Central memory CD8-positive, alpha-beta T cell (primary cell): Measurements from ENCODE around the gene GAS1.
A peak's percentile ranks its signal among the peaks of the same experiment; 100 is the strongest.

Experiments used
- ATAC-seq: fragments of 150-1000 bp; cut with Tn5 transposase; replicated peaks from 2 replicates; pipeline ENCODE4 v1.10.0; 2022; ENCODE audit warnings: mild to moderate bottlenecking, moderate FRiP score, moderate number of reproducible peaks; ENCODE audit not compliant: poor library complexity, severe bottlenecking; ENCODE audit errors: extremely low read depth
- DNase-seq, 2 donors: peaks; one replicate each; pipeline ENCODE4 v3.0.0; 2021; ENCODE audit warnings: low spot score in 2 of 2
- H3K27ac Mint-ChIP-seq: one replicate; pipeline ENCODE4 v1.8.0; 2022; ENCODE audit warnings: low read depth, mild to moderate bottlenecking, moderate library complexity, mixed read lengths
- H3K27me3 Mint-ChIP-seq: one replicate; pipeline ENCODE4 v1.8.0; 2022; ENCODE audit warnings: mixed read lengths
- H3K36me3 Mint-ChIP-seq: one replicate; pipeline ENCODE4 v1.8.0; 2022; ENCODE audit warnings: mild to moderate bottlenecking, moderate library complexity, mixed read lengths; ENCODE audit not compliant: insufficient read depth
- H3K4me1 Mint-ChIP-seq: one replicate; pipeline ENCODE4 v1.8.0; 2022; ENCODE audit warnings: mixed read lengths
- H3K4me3 Mint-ChIP-seq: one replicate; pipeline ENCODE4 v1.8.0; 2022; ENCODE audit warnings: mild to moderate bottlenecking, moderate library complexity, mixed read lengths
- H3K9me3 Mint-ChIP-seq: one replicate; pipeline ENCODE4 v1.8.0; 2022; ENCODE audit warnings: mixed read lengths

GAS1 gene

GRCh38 chr9:86955561-86955960 is 8.3 kb upstream of the GAS1 start:
- Mint-ChIP-seq H3K27me3 (peaks cover 33% of the 10 kb centered on the region), H3K4me3 (no peak overlapping the region), H3K27ac (no peak overlapping the region), H3K4me1 (no peaks in the 10 kb centered on the region), H3K9me3 (no peaks in the 10 kb centered on the region), H3K36me3 (no peaks in the 10 kb centered on the region)
- no peak for DNase-seq
- no peak for ATAC-seq

- ATAC-seq, result no peak
These were observed 7.7 kb upstream of the GAS1 start for GRCh38 chr9:86955042-86955441.

GRCh38 chr9:86953181-86953580 is 5.9 kb upstream of the GAS1 start:
- Mint-ChIP-seq H3K27me3 (peaks cover 33% of the 10 kb centered on the region), H3K4me1 (peaks cover 8% of the 10 kb centered on the region), H3K9me3 (no peaks in the 10 kb centered on the region), H3K4me3 (no peak overlapping the region), H3K27ac (no peak overlapping the region), H3K36me3 (peaks cover 2% of the 10 kb centered on the region)
- no peak for DNase-seq
- no peak for ATAC-seq

More at GRCh38 chr9:86955042-86955441, 7.7 kb upstream of the GAS1 start:
- no peaks in the 10 kb centered on the region for H3K36me3 Mint-ChIP-seq
- DNase-seq, result no peak
- H3K9me3 Mint-ChIP-seq, result no peaks in the 10 kb centered on the region
- no peak overlapping the region for H3K27ac Mint-ChIP-seq
- no peak overlapping the region for H3K4me3 Mint-ChIP-seq
- H3K27me3 Mint-ChIP-seq, result peaks cover 33% of the 10 kb centered on the region
- no peaks in the 10 kb centered on the region for H3K4me1 Mint-ChIP-seq

GRCh38 chr9:86948074-86948929 is 996 bp upstream of the GAS1 start:
- peak overlapping the region; percentile 79 for H3K4me3 Mint-ChIP-seq
- H3K27me3 Mint-ChIP-seq, result peaks cover 35% of the 10 kb centered on the region
- no peaks in the 10 kb centered on the region for H3K9me3 Mint-ChIP-seq
- ATAC-seq, result peak; percentile 71
- H3K4me1 Mint-ChIP-seq, result peaks cover 13% of the 10 kb centered on the region
- H3K36me3 Mint-ChIP-seq, result peaks cover 5% of the 10 kb centered on the region
- DNase-seq, result peak; percentile 48 to 54
- H3K27ac Mint-ChIP-seq, result no peak overlapping the region

- H3K9me3 Mint-ChIP-seq, result no peaks in the 10 kb centered on the region
- H3K27me3 Mint-ChIP-seq, result peaks cover 42% of the 10 kb centered on the region
- H3K4me3 Mint-ChIP-seq, result peak overlapping the region; percentile 79
- H3K27ac Mint-ChIP-seq, result no peak overlapping the region
- DNase-seq, result peak; percentile 44 to 54
- peaks cover 13% of the 10 kb centered on the region for H3K4me1 Mint-ChIP-seq
- peaks cover 5% of the 10 kb centered on the region for H3K36me3 Mint-ChIP-seq
- peak; percentile 72 for ATAC-seq
These were observed 833 bp downstream of the GAS1 start for GRCh38 chr9:86946201-86947145.

- peaks cover 5% of the 10 kb centered on the region for H3K36me3 Mint-ChIP-seq
- H3K27me3 Mint-ChIP-seq, result peaks cover 49% of the 10 kb centered on the region
- DNase-seq (no peak), ATAC-seq (peak; percentile 0)
- no peaks in the 10 kb centered on the region for H3K9me3 Mint-ChIP-seq
- H3K4me1 Mint-ChIP-seq, result peaks cover 13% of the 10 kb centered on the region
- no peak overlapping the region for H3K27ac Mint-ChIP-seq
- H3K4me3 Mint-ChIP-seq, result peak overlapping the region; percentile 79
These were observed 1.5 kb downstream of the GAS1 start for GRCh38 chr9:86945728-86946200.

- Mint-ChIP-seq H3K4me3 (peak overlapping the region; percentile 79), H3K4me1 (peaks cover 13% of the 10 kb centered on the region), H3K36me3 (peaks cover 5% of the 10 kb centered on the region), H3K27ac (no peak overlapping the region), H3K27me3 (peaks cover 54% of the 10 kb centered on the region), H3K9me3 (no peaks in the 10 kb centered on the region)
- ATAC-seq (no peak), DNase-seq (no peak)
These were observed 2.2 kb downstream of the GAS1 start for GRCh38 chr9:86944796-86945727.

GRCh38 chr9:86943201-86944113 is 3.8 kb downstream of the GAS1 start:
- Mint-ChIP-seq H3K4me3 (no peak overlapping the region), H3K27me3 (peaks cover 70% of the 10 kb centered on the region), H3K9me3 (no peaks in the 10 kb centered on the region), H3K4me1 (peaks cover 5% of the 10 kb centered on the region), H3K36me3 (peaks cover 5% of the 10 kb centered on the region), H3K27ac (no peak overlapping the region)
- no peak for ATAC-seq
- no peak for DNase-seq

- Mint-ChIP-seq H3K4me1 (peaks cover 5% of the 10 kb centered on the region), H3K27me3 (peaks cover 79% of the 10 kb centered on the region), H3K27ac (no peak overlapping the region), H3K4me3 (no peak overlapping the region), H3K9me3 (no peaks in the 10 kb centered on the region), H3K36me3 (peaks cover 3% of the 10 kb centered on the region)
- ATAC-seq (no peak), DNase-seq (no peak)
These were observed 4.8 kb downstream of the GAS1 start for GRCh38 chr9:86942281-86943200.

- no peak for DNase-seq
- Mint-ChIP-seq H3K27ac (no peak overlapping the region), H3K9me3 (no peaks in the 10 kb centered on the region), H3K27me3 (peaks cover 82% of the 10 kb centered on the region), H3K4me3 (no peak overlapping the region), H3K36me3 (no peaks in the 10 kb centered on the region), H3K4me1 (peaks cover 5% of the 10 kb centered on the region)
- ATAC-seq, result no peak
These were observed 6.1 kb downstream of the GAS1 start for GRCh38 chr9:86941197-86941596.
